ENCODE measurements around the gene ATP5F1C.

Gene ATP5F1C

GRCh38 chr10:7856678-7857077 lies 68.7 kb downstream of the ATP5F1C start:
- TF ChIP-seq CTCF (IDR thresholded peaks at IDR 0.05; ENCODE audit: low read depth, low read length) = no peak
- DNase-seq = no peak
- H3K4me3 ChIP-seq (ENCODE audit: low read depth, low read length) = no peak overlapping the region
- H3K27ac ChIP-seq = no peak overlapping the region
- H3K36me3 ChIP-seq = no peaks in the 10 kb centered on the region
- no peaks in the 10 kb centered on the region for H3K27me3 ChIP-seq (ENCODE audit: insufficient read depth, low read depth, severe bottlenecking)
- no peaks in the 10 kb centered on the region for H3K9me3 ChIP-seq (ENCODE audit: severe bottlenecking)

- Histone ChIP-seq H3K27me3 (ENCODE audit: insufficient read depth, low read depth, severe bottlenecking) (no peaks in the 10 kb centered on the region), H3K36me3 (no peaks in the 10 kb centered on the region), H3K27ac (no peak overlapping the region), H3K9me3 (ENCODE audit: severe bottlenecking) (no peaks in the 10 kb centered on the region), H3K4me3 (ENCODE audit: low read depth, low read length) (no peak overlapping the region)
- no peak for DNase-seq
- no peak for TF ChIP-seq CTCF (IDR thresholded peaks at IDR 0.05; ENCODE audit: low read depth, low read length)
These were observed 69.3 kb downstream of the ATP5F1C start for GRCh38 chr10:7857262-7857661.
